ENCODE data around the gene ABCC9.
A peak's percentile ranks its signal among the peaks of the same experiment; 100 is the strongest.

The ABCC9 gene

GRCh38 chr12:21940549-21941505, at the start of gene ABCC9:
Gene ABCC9, minus strand, starts transcription at chr12:21941426. Its CDS starts 4,752 bp downstream, at chr12:21936674.
- DNase-seq (ENCODE audit: low spot score), result peak; percentile 47

DNA sequence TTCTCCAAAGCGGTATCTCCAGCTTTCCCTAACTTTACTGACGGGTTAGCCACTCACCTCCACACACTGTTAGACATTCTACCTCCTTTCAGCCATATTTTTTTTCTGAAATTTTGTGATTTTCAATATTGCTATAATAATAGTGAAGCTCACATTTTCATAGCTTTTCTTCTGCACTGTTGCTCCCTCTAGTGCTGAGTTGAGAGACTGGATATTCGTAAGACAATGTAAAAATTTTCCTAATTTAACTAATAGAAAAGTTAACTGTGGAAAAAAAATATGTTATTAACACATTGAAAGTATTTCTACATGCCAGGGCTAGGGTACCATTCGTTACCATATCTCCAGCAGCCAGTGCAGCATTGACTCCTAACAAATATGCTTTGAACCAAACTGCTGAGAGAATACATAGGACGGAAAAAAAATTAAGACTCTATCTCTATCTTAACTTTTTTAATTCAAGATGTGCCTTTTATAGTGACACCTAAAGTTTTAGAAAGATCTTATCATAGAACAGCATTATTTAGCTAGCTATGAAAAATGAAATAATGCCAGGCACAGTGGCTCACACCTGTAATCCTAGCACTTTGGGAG, 48.7 kb upstream of the ABCC9 start:
- peak; percentile 30 for DNase-seq (ENCODE audit: low spot score)

- DNase-seq (ENCODE audit: low spot score), result no peak
These were observed 47.4 kb upstream of the ABCC9 start for GRCh38 chr12:21988619-21989018.

DNA sequence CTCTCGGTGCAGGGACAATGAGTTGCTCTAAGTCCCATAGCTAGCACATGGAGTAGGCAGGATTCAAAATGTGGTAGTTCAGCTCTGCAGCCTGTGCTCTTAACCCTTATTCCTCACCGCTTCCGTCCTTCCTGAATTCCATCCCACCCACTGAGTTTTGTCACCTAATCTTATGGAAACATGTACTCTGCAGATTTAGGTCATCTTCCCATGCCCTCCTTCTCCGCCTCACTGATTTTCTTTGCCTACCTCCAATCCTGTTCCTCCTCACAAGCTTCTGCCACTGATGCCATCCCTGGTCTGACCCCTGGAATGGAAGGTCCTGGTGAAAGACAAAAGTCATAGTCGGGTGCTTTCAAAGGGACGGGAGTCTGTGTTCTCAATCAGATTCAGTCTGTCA, 46.5 kb upstream of the ABCC9 start:
- DNase-seq (ENCODE audit: low spot score), result no peak

DNA sequence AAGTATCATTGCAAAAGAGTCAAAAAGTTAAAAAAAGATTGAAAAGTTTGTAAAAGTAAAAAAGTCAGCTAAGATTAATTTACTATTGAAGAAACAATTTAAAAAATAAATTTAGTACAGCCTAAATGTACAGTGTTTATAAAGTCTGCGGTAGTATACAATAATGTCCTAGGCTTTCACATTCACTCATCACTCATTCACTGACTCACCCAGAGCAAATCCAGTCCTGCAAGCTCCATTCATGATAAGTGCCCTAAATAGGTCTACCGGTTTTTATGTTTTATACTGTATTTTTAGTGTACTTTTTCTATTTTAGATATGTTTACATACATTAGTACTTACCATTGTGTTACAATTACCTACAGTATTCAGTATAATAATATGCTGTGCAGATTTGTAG, 43.9 kb upstream of the ABCC9 start:
- DNase-seq (ENCODE audit: low spot score), result no peak

DNA sequence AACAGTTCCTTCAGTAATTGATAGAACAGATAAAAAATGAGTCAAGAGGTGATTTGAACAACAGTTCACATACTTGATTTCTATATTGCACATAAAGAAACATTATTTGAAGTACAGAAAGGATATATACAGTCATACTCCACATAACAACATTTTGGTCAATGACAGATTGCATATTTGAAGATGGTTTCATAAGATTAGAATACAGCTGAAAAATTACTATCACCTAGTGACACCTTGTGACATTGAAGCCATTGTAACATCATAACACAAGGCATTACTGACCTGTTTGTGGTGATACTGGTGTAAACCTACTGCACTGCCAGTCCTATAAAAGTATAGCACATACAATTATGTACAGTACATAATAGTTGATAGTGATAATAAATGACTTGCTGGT, 43.1 kb upstream of the ABCC9 start:
- no peak for DNase-seq (ENCODE audit: low spot score)

DNA sequence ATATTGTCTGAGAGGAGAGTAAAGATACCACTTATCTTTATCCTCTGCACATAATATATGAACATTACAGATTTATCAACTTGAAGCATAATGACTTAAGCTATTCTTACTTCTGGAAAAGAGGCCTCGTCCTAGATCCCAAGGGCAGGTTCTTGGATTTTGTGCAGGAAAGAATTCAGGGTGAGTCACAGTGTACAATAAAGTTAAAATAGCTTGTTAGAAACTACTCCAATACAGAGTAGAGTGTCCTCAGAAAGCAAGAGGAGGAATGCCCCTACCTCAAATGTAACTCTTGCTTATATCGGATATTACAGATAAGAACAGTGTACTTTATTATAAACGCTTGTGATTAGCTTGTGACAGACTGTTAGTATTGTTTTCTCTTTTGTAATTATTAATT, 41.9 kb upstream of the ABCC9 start:
- no peak for DNase-seq (ENCODE audit: low spot score)

- DNase-seq (ENCODE audit: low spot score), result no peak
These were observed 39.3 kb upstream of the ABCC9 start for GRCh38 chr12:21980544-21980943.

DNA sequence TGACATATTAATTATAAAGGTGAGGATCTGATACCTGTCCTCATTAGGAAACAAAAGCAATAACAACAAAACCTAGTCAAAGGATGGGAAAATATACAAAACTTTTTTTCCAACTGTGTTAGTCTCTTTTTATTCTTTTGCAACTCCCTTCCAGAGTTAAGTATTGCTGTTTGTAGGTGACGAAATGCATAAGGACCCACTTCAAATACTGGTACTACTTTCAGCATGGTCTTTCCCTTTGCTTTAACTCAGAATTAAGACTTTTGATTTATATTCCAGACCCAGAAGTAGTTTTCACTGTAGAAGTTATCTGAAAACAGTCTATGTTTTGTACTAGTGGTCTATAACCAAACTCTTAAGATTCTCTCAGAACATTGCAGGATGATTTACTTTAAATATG, 34.1 kb upstream of the ABCC9 start:
- no peak for DNase-seq (ENCODE audit: low spot score)

- no peak for DNase-seq (ENCODE audit: low spot score)
These were observed 32.0 kb upstream of the ABCC9 start for GRCh38 chr12:21973221-21973620.

DNA sequence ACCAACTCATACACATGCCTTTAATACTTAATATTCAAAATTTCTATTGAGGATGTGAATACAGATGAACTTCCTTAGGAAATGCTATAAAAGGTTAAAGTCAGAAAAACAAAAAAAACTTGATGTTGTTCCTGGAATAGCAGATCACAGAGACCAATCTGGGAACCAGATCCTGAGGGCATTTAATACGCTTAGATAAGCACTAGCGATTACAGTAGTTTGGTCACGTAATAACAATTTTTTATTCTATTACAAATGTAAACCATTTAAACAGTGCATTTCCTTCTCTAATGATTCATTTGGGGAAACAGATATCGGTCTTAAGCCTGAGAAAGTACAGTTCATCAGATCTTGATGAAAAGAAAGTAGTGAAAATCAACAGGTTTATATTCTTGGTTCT, 30.8 kb upstream of the ABCC9 start:
- DNase-seq (ENCODE audit: low spot score), result no peak

DNA sequence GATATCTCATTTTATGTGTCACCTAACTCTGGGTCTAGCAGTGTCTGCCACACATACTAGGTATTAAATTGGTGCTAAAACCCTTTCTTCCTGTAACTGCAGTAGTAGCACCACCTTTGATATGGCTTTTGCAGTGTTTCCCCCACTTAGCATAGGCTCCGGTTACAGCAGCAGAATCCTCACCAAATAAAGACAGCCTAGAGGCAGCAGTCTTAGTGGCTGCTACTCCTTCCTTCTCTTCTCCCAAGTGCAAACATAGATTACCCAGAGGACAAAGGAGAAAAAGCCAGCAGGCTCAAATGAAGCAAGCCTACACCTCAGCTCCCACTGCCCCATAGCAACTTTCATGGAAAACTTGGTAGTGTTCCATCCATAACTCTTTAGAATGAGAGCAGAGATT, 30.1 kb upstream of the ABCC9 start:
- no peak for DNase-seq (ENCODE audit: low spot score)

DNA sequence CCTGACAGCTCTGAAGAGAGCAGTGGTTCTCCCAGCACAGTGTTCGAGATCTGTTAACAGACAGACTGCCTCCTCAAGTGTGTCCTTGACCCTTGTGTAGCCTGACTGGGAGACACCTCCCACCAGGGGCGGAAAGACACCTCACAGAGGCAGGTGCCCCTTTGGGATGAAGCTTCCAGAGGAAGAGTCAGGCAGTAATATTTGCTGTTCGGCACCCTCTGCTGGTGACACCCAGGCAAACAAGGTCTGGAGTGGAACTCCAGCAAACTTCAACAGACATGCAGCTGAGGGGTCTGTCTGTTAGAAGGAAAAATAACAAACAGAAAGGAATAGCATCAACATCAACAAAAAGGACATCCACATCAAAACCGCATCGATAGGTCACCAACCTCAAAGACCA, 21.6 kb upstream of the ABCC9 start:
- no peak for DNase-seq (ENCODE audit: low spot score)

GRCh38 chr12:21962236-21962635, 21.0 kb upstream of the ABCC9 start:
- no peak for DNase-seq (ENCODE audit: low spot score)

DNA sequence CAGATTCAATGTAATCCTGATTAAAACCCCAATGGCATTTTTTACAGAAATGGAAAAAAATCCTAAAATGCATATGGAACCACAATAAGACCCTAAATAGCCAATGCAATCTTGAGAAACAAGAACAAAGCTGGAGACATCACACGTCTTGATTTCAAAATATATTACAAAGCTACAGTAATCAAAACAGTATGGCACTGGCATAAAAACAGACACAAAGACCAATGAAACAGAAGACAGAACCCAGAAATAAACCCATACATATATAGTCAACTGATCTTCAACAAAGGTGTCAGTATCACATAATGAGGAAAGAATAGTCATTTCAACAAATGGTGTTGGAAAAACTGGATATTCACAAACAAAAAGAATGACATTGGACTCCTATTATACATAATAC, 9.4 kb upstream of the ABCC9 start:
- no peak for DNase-seq (ENCODE audit: low spot score)

- no peak for DNase-seq (ENCODE audit: low spot score)
These were observed 7.8 kb upstream of the ABCC9 start for GRCh38 chr12:21949036-21949435.

- DNase-seq (ENCODE audit: low spot score), result no peak
These were observed 5.8 kb upstream of the ABCC9 start for GRCh38 chr12:21946983-21947382.

- DNase-seq (ENCODE audit: low spot score), result no peak
These were observed 3.8 kb upstream of the ABCC9 start for GRCh38 chr12:21945002-21945401.

DNA sequence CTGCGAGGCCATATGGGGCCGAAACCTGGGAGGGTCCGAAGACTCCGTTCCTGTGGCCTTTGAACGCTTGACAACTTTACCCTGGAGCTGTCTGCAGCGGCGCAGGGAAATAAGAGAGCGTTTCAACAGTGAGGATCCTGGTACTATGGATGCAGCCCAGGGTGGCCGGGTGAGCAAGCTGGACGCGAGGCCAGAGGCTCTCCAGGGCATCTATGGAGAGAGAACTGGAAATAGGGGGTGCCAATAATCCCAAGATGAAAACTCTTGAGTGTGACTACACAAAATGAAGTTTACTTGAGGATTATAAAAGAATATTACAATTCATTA, 1.1 kb upstream of the ABCC9 start:
- DNase-seq (ENCODE audit: low spot score), result peak; percentile 11

- peak; percentile 76 for DNase-seq (ENCODE audit: low spot score)
These were observed 515 bp upstream of the ABCC9 start for GRCh38 chr12:21941506-21942376.

DNA sequence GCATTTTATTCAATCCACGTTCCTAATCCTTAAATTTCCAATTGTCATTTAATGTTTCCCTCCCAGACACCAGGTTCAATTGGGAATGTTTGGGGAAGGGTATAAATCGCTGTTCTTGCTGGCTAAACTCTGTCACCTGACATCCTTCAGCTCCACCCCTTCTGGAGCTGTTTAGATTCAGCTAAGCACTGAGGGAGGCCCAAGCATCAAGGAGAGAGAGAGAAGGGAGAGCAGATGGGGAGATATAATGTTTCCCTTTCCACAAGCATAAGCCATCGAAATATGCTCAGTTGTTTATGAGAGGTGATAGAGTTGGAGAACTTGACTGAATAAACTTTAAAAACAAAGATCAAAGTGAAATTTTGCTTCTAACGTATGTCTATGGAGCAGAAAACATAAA, 1.8 kb downstream of the ABCC9 start:
- no peak for DNase-seq (ENCODE audit: low spot score)

GRCh38 chr12:21938879-21939278, 2.3 kb downstream of the ABCC9 start:
- no peak for DNase-seq (ENCODE audit: low spot score)

GRCh38 chr12:21934173-21934572, 7.1 kb downstream of the ABCC9 start:
- no peak for DNase-seq (ENCODE audit: low spot score)

All from AG20443 (cell line).